Activated CD8-positive, alpha-beta memory T cell treated with anti-CD3 and anti-CD28 coated beads for 4 hours (primary cell): ENCODE measurements around the gene SETSIP.
"Not testable (repeated sequence)": the region's sequence is repeated elsewhere in the genome, so short reads cannot be mapped to it uniquely, and the experiment has no call there.

Source experiments
- DNase-seq, 2 donors: peaks; one replicate each; pipeline ENCODE4 v3.0.0-alpha.2; 2020; ENCODE audit warnings: low read depth in 2 of 2

The SETSIP gene

DNA sequence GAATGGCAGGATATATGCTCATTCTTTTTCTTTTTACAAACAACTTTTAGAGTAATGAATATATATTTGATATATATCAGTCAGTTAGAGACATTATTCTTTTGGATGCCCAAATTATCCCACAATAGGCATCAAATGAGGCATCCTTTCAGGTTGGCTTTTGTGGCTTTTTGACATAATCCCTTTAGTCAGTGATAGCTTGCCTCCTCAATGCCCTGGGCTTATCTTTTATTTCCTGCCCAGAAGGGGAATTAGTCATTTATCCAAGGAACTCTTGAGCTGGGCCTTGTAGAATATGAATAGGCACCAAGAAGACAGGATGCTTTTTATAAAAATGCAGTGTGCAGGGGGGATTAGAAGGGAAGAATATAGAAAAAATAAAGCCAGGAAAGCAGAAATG lies 23.3 kb downstream of the SETSIP start:
- DNase-seq = no peak

DNA sequence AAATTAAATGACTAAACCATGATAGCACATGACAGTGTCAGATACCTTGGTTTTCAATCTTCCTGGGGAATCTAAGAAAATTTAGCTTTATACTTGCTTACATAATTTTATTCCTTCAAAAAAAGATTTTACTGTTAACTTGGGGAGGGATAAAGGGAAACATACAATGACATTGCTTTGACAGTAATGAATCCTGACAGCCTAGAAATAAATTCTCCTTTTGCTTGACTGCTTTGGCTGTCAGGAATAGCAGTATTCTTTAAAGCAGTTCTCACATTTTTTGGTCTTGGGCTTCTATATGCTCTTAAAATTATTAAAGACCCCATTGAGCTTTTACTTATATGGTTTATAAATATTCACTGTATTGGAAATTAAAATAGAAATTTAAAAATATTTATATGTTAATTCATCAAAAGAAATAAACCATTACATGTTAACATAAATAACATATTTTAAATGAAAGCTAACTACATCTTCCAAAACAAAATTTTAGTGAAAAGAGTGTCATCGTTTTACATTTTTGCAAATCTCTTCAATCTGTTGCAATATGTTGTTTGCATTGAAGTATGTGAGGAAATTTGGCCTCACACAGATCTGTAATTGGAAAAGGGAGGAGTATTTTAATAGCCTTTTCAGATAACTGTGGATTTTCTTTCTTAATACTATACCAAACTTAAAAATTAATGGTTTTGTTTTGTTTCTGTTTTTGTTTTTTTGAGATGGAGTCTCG lies 29.3 kb downstream of the SETSIP start:
- DNase-seq = no peak

DNA sequence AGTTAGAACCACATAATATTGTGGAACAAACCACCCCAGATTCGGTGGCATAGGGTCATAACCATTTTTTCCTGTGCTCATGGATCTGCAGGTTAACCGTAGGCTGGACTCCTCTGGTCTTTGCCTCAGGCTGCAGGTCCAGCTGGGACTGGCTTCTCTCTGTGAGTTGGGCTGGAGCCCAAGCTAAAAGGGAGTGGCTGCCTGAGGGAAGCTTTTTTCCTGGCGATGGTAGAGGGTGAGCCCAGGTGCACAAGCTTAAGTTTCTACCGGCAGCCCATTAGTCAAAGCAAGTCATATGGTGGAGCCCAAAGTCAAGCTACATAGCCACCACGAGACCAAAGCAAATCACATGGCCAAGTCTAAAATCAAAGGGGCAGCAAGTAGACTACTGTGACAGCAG lies 31.6 kb downstream of the SETSIP start:
- DNase-seq = no peak

DNA sequence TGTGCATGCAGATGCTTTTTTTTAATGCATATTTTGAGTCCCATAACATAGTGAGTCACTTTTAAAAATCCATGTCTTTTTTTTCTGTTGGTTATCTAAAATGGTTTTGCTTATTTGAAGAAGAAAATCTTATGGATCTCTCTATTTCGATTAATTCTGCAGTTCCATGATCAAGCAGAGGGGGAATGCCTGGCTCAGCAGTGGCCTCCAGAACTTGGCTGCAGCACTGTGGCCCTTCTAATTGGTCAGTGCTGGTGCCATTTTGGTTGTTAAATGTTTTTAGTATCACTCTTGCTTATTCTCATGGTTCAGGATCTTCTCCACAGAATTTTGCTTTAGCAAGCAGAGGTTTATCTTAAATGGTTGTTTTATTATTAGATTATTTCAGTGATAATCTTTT lies 34.2 kb downstream of the SETSIP start:
- no peak for DNase-seq

DNA sequence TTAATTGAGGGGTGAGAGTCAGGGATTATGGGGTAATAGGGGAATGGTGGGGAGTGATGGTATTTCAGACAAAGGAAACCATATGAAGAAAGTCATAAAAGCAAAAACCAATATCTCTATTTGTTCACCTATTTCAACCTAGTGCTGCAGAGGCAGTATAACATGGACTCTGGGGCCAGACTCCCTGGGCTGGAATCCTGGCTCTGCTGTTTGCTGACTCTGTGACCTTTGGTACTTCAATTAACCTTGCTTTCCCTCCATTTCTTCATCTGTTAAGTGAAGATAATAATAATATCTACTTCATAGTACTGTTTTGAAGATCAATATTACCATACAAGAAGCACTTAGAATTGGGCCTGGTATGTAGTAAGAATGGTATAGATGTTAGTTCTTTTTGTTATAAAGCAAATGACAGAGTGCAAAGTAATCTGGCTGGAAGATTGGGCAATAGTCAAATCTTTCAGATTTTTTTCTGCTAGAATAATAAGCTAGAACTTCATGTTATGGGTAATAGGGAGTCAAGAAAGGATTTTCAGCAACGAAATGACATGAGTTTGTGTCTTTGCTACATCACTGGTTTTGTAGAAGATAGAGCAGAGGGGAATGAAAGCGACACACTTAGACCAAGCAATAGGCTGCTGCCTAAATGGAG lies 36.4 kb downstream of the SETSIP start:
- DNase-seq = no peak

DNA sequence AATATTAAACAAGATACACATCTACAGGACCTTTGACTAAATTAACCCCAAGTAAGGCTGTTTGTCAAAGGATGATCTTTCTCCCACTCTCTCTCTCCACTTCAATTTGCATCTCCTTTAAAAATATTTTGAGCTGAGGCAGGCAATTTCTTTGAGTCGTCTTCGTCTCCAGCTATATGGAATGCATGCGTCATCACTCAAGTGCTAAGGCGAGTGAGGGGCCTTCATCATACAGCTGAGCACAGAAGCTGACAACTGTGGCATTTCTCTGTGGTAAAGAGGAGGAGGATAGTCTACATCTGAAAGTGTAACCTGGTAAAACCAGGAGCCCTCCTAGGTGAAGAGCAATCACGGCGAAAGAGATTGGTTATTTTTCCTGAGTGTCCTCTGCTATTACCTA lies 37.8 kb downstream of the SETSIP start:
- DNase-seq = no peak

DNA sequence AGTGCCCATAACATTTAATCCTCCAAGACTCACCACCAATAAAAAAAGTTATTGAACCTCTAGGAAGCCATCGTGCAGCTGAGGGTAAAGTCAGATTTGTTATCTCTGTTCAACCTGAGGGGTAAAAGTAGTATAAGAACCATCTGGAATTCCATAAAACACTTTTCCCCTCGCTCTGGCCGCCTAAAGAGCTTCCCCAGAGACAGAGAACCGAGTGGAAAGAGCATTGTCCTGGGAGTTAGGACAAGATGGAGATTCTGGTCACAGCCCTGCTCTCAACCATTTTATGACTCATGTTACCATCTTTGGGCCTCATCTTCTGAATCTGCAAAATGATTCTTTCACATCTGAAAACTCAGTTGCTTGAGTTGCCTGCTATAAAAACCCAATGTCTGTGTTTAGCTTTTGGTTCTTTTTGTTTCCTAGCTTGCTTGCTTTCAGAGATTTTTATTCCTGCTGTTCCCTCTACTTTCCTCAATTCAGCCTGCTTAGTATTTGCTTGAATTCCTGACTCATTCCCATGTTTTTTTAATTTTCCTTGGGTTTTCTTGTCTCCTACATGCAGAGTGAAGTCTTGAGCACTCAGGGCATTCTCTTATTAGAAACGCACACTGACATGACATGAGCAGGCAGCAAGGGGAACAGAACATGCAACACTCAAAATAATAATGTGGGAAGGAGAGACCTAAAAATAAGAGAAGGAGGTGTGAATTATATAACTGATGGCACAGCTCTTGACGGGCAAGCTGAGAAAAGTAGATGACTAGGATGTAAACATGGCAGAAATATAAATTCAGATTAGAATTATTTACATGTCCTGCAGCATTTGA lies 43.7 kb downstream of the SETSIP start:
- DNase-seq = no peak

DNA sequence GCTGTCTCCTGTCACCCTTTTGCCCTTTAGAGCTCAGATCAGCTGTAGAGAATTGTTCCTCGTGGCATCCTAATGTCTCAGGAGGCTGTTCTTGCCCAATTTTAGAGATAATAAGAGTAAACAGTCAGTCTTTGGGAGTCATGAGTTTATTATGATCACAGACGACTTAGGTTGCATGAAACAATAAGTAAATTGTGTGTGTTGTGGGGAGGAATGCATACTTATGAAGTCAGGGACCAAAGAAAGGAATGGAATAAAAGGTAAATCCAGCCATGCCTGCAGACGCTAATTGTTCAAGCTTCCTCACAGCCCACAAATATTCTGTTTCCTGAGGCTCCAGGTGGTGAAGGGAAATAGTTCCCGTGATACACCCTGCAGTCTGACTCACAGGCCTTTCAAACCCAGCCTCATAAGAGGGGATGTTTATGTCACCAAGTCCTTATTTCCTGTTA lies 44.5 kb downstream of the SETSIP start:
- no peak for DNase-seq

DNA sequence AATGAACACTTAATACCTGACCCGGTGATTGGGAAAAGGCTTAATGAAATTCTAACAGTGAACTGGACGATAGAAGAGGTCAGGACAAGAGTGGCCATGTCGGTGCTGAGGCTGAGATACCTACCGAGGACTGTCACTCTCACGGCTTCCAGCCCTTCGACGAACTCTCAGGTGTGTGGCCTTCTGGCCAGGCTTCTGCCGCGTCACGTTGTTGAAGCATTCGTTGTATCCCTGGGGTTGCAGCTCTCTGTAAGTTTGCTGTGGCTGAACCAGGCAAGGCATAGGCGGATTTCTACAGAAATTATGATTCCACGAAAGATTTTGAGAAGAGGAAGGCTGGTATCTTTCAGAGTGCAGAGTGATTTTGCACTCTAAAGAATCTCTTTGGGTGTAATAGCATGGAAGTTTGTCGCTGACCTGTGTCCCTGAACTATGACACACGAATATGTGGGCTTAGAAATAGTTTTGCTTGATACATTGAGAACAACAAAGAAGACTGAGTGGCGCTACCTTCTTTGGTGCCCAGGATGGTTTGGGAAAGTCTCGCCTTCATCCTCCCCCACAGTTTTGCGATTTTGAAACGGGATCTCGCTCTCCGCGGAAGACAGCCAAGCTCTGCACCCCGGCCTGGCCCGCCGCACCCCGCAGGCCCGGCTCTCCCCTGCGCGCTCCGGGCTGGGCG lies 45.8 kb downstream of the SETSIP start:
- no peak for DNase-seq

DNA sequence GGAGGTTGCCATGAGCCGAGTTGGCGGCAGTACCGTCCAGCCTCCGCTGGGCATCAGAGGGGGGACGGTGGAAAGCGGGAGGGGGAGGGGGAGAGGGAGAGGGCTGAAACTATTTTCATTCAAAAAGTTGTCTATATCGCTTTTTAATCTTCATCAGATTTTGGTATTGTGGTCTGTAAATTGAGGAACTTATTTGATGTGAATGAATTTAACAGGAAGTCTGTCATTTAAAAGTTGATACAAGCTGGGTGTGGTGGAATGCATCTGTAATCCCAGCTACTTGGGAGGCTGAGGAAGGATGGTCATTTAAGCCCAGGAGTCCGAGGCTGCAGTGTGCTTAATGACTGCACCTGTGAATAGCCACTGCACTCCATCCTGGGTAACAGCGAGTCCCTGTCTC lies 48.4 kb downstream of the SETSIP start:
- no peak for DNase-seq

DNA sequence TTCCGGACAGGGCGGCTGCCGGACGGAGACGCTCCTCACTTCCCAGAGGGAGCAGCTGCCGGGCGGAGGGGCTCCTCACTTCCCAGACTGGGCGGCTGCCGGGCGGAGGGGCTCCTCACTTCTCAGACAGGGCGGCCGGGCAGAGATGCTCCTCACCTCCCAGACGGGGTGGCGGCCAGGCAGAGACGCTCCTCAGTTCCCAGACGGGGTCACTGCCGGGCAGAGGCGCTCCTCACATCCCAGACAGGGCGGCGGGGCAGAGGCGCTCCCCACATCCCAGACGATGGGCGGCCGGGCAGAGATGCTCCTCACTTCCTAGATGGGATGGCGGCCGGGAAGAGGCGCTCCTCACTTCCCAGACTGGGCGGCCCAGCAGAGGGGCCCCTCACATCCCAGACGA lies 49.2 kb downstream of the SETSIP start:
- not testable (repeated sequence) for DNase-seq
